GM23248 (cell line): ENCODE results near the gene HOXB4.

Source experiments
- EZH2 ChIP-seq: fragments of 200-600 bp; sonication (generic); IDR thresholded peaks from 2 replicates; pipeline ENCODE4 v1.6.1; 2018; ENCODE audit warnings: antibody characterized with exemption, mild to moderate bottlenecking; ENCODE audit not compliant: insufficient read depth, poor library complexity, severe bottlenecking
- EZH2phosphoT487 ChIP-seq: fragments of 200-600 bp; sonication (generic); IDR thresholded peaks from 2 replicates; pipeline ENCODE4 v1.6.1; 2018; ENCODE audit warnings: antibody characterized with exemption, moderate library complexity, mild to moderate bottlenecking, low read depth; ENCODE audit not compliant: insufficient read depth

GRCh38 chr17:48528153-48528935 lies 49.8 kb downstream of the HOXB4 start:
- no peak for TF ChIP-seq EZH2
- no peak for TF ChIP-seq EZH2phosphoT487
